HepG2 (cell line): ENCODE measurements around the gene VSIG10L. TPM values are rescaled to one million over a fixed set of nuclear protein-coding genes. Genes with fewer than 3 reads are reported as not detected.
A peak's percentile ranks its signal among the peaks of the same experiment; 100 is the strongest.

Experiments
- ARNT ChIP-seq: fragments of 450-650 bp; IDR thresholded peaks from 2 replicates; pipeline ENCODE4 v1.6.1; 2017
- MED1 ChIP-seq: sonication (generic); formaldehyde crosslinking; IDR thresholded peaks from 2 replicates; pipeline ENCODE4 v1.4.0; 2020; ENCODE audit warnings: missing genetic modification reagents
- MIER2 ChIP-seq: IDR thresholded peaks from 2 replicates; pipeline ENCODE4 v1.6.1; 2016; ENCODE audit warnings: missing biosample characterization, missing genetic modification reagents
- NFIC ChIP-seq: IDR thresholded peaks from 2 replicates; pipeline ENCODE4 v1.6.1; 2012; ENCODE audit warnings: mild to moderate bottlenecking, low read length, inconsistent platforms
- NKX3-1 ChIP-seq: sonication (generic); formaldehyde crosslinking; IDR thresholded peaks from 2 replicates; pipeline ENCODE4 v1.5.0; 2020; ENCODE audit warnings: missing genetic modification reagents
- RBFOX2 ChIP-seq: fragments of 200-400 bp; formaldehyde crosslinking; IDR thresholded peaks from 2 replicates; pipeline ENCODE4 v1.6.1; 2017; ENCODE audit warnings: low read depth, mild to moderate bottlenecking, low read length
- SRSF1 ChIP-seq: fragments of 200-400 bp; formaldehyde crosslinking; optimal IDR thresholded peaks from 2 replicates; pipeline ENCODE3; 2017; ENCODE audit warnings: mild to moderate bottlenecking, low read depth, low read length, moderate library complexity
- SRSF9 ChIP-seq: fragments of 200-400 bp; formaldehyde crosslinking; IDR thresholded peaks from 2 replicates; pipeline ENCODE4 v1.6.1; 2018; ENCODE audit warnings: borderline replicate concordance, mild to moderate bottlenecking, low read depth, low read length; ENCODE audit not compliant: insufficient read depth, poor library complexity, severe bottlenecking
- THYN1 ChIP-seq: sonication (generic); formaldehyde crosslinking; IDR thresholded peaks from 2 replicates; pipeline ENCODE4 v1.8.1; 2023; ENCODE audit warnings: low read depth, mild to moderate bottlenecking, moderate library complexity, missing genetic modification reagents, borderline replicate concordance
- ZFP36L2 ChIP-seq: sonication (generic); formaldehyde crosslinking; IDR thresholded peaks from 2 replicates; pipeline ENCODE4 v1.4.0; 2020; ENCODE audit warnings: missing genetic modification reagents
- ZNF230 ChIP-seq: sonication (generic); formaldehyde crosslinking; IDR thresholded peaks from 2 replicates; pipeline ENCODE4 v1.4.0; 2020; ENCODE audit warnings: mild to moderate bottlenecking, missing genetic modification reagents
- ZNF24 ChIP-seq: fragments of 450-650 bp; IDR thresholded peaks from 2 replicates; pipeline ENCODE4 v1.6.1; 2017; ENCODE audit warnings: antibody characterized with exemption, mild to moderate bottlenecking
- ZNF569 ChIP-seq: sonication (generic); formaldehyde crosslinking; IDR thresholded peaks from 2 replicates; pipeline ENCODE4 v1.5.0; 2020; ENCODE audit warnings: mild to moderate bottlenecking, missing genetic modification reagents, moderate library complexity, borderline replicate concordance
- polyA plus RNA-seq, 8 experiments: library from polyadenylated mRNA; depleted of rRNA in 3 of 8; stranded (reverse) in 7 of 8; unstranded in 1 of 8; fragments of >200 nt; fragmentation: Illumina TruSeq in 4 of 8; extraction: Trizol in 4 of 8; gene quantifications; 2 replicates each; pipeline versions ENCODE4 v1.2.1 to v1.2.3, GENCODE V29; 2011 to 2016; ENCODE audit warnings: low read depth in 4 of 8, missing spikeins in 1 of 8, mixed read lengths in 1 of 8; ENCODE audit not compliant: insufficient read depth in 1 of 8
- total RNA-seq, 5 experiments: library from RNA; depleted of rRNA; stranded (reverse); fragments of >200 nt; fragmentation: Illumina TruSeq; extraction: Trizol; gene quantifications; 2 replicates each; pipeline ENCODE4 v1.2.3, GENCODE V29; 2016; ENCODE audit warnings: low read depth in 1 of 5
- TF ChIP-seq, protein P1 (sequence below): sonication (generic); formaldehyde crosslinking; IDR thresholded peaks from 2 replicates; pipeline ENCODE4; 2020; ENCODE audit warnings: missing genetic modification reagents, mild to moderate bottlenecking, borderline replicate concordance
- TF ChIP-seq, protein P2 (sequence below): sonication (generic); formaldehyde crosslinking; IDR thresholded peaks from 2 replicates; pipeline ENCODE4 v1.4.0; 2020; ENCODE audit warnings: missing genetic modification reagents, low read depth, mild to moderate bottlenecking, borderline replicate concordance
- TF ChIP-seq, protein P3 (sequence below): IDR thresholded peaks from 2 replicates; pipeline ENCODE4 v1.6.1; 2016; ENCODE audit warnings: missing biosample characterization, missing genetic modification reagents, low read depth
- TF ChIP-seq, protein P4 (sequence below): sonication (generic); formaldehyde crosslinking; IDR thresholded peaks from 2 replicates; pipeline ENCODE4 v1.4.0; 2020; ENCODE audit warnings: missing genetic modification reagents
- TF ChIP-seq, protein P5 (sequence below): sonication (generic); formaldehyde crosslinking; IDR thresholded peaks from 2 replicates; pipeline ENCODE4 v1.4.0; 2020; ENCODE audit warnings: missing genetic modification reagents
- TF ChIP-seq, protein P6 (sequence below), 2 experiments: sonication (generic) in 1 of 2; formaldehyde crosslinking in 1 of 2; IDR thresholded peaks; 2 replicates each; pipeline versions ENCODE4 v1.4.0 to v1.6.1; 2018 to 2020; ENCODE audit warnings: missing genetic modification reagents in 2 of 2, borderline replicate concordance in 1 of 2, low read depth in 1 of 2, mild to moderate bottlenecking in 1 of 2, missing biosample characterization in 1 of 2

VSIG10L gene
- total and polyA plus RNA-seq, 2 of the 13 experiments (the other 11 are each of a cell fraction or from before 2014, with no cell fraction given), result 2.7 to 8.5 TPM

DNA sequence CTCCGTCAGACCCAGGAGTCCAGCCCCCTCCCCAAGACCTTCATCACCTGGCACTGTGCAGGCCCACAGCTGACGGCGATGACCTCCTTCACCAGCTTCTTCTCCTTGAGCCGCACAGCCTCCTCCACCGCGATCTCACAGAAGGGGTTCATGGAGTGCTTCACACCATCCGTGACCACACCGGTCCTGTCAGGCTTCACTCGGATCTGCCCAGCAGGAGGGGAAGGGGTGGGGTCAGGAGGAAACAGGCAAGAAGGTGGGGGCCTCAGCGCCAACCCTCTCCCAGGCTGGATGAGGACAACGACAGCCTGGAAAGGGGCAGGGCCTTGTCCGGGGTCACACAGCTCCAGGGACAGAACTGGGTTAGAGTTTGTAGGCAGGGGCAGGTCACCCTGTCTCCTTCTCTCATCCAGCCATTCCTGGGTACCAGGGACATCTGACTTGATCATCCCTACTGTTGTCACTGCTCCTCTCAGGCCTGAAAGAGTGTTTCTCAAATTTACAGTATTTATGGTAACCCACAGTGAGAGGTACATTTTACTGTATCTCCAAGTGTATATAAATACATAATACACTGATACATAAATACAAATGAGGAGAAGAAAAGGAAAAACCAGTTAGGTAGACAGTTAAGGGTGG, 12.3 kb upstream of the VSIG10L start (continued):
- TF ChIP-seq, protein P1, sequence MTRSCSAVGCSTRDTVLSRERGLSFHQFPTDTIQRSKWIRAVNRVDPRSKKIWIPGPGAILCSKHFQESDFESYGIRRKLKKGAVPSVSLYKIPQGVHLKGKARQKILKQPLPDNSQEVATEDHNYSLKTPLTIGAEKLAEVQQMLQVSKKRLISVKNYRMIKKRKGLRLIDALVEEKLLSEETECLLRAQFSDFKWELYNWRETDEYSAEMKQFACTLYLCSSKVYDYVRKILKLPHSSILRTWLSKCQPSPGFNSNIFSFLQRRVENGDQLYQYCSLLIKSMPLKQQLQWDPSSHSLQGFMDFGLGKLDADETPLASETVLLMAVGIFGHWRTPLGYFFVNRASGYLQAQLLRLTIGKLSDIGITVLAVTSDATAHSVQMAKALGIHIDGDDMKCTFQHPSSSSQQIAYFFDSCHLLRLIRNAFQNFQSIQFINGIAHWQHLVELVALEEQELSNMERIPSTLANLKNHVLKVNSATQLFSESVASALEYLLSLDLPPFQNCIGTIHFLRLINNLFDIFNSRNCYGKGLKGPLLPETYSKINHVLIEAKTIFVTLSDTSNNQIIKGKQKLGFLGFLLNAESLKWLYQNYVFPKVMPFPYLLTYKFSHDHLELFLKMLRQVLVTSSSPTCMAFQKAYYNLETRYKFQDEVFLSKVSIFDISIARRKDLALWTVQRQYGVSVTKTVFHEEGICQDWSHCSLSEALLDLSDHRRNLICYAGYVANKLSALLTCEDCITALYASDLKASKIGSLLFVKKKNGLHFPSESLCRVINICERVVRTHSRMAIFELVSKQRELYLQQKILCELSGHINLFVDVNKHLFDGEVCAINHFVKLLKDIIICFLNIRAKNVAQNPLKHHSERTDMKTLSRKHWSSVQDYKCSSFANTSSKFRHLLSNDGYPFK (CRISPR knock-in tag), result no peak
- TF ChIP-seq, protein P2, sequence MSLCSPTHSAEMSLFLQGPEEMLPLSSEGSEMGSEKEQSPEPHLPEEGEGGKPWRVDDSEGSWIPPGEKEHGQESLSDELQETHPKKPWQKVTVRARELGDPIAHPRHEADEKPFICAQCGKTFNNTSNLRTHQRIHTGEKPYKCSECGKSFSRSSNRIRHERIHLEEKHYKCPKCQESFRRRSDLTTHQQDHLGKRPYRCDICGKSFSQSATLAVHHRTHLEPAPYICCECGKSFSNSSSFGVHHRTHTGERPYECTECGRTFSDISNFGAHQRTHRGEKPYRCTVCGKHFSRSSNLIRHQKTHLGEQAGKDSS (CRISPR knock-in tag), result peak; percentile 25; the same call in 1 of the 2 replicates
- TF ChIP-seq ZNF24 (no peak), NFIC (no peak), NKX3-1 (CRISPR knock-in tag) (no peak), SRSF1 (no peak), ARNT (no peak), MED1 (CRISPR knock-in tag) (peak; percentile 74), ZNF230 (CRISPR knock-in tag) (no peak), MIER2 (no peak), THYN1 (CRISPR knock-in tag) (no peak), ZFP36L2 (CRISPR knock-in tag) (no peak), ZNF569 (CRISPR knock-in tag) (no peak), SRSF9 (no peak), RBFOX2 (peak; percentile 81)
- TF ChIP-seq, protein P3, sequence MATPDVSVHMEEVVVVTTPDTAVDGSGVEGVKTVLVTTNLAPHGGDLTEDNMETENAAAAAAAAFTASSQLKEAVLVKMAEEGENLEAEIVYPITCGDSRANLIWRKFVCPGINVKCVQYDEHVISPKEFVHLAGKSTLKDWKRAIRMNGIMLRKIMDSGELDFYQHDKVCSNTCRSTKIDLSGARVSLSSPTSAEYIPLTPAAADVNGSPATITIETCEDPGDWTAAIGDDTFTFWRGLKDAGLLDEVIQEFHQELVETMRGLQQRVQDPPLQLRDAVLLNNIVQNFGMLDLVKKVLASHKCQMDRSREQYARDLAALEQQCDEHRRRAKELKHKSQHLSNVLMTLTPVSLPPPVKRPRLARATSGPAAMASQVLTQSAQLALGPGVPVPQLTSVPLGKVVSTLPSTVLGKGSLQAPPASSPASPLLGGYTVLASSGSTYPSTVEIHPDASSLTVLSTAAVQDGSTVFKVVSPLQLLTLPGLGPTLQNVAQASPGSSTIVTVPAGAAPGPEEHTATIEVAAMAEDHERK (CRISPR knock-in tag), result no peak
- TF ChIP-seq, protein P4, sequence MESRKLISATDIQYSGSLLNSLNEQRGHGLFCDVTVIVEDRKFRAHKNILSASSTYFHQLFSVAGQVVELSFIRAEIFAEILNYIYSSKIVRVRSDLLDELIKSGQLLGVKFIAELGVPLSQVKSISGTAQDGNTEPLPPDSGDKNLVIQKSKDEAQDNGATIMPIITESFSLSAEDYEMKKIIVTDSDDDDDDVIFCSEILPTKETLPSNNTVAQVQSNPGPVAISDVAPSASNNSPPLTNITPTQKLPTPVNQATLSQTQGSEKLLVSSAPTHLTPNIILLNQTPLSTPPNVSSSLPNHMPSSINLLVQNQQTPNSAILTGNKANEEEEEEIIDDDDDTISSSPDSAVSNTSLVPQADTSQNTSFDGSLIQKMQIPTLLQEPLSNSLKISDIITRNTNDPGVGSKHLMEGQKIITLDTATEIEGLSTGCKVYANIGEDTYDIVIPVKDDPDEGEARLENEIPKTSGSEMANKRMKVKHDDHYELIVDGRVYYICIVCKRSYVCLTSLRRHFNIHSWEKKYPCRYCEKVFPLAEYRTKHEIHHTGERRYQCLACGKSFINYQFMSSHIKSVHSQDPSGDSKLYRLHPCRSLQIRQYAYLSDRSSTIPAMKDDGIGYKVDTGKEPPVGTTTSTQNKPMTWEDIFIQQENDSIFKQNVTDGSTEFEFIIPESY (CRISPR knock-in tag), result no peak
- TF ChIP-seq, protein P5, sequence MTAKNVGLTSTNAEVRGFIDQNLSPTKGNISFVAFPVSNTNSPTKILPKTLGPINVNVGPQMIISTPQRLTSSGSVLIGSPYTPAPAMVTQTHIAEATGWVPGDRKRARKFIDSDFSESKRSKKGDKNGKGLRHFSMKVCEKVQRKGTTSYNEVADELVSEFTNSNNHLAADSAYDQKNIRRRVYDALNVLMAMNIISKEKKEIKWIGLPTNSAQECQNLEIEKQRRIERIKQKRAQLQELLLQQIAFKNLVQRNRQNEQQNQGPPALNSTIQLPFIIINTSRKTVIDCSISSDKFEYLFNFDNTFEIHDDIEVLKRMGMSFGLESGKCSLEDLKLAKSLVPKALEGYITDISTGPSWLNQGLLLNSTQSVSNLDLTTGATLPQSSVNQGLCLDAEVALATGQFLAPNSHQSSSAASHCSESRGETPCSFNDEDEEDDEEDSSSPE (CRISPR knock-in tag), result no peak
- TF ChIP-seq, protein P6, sequence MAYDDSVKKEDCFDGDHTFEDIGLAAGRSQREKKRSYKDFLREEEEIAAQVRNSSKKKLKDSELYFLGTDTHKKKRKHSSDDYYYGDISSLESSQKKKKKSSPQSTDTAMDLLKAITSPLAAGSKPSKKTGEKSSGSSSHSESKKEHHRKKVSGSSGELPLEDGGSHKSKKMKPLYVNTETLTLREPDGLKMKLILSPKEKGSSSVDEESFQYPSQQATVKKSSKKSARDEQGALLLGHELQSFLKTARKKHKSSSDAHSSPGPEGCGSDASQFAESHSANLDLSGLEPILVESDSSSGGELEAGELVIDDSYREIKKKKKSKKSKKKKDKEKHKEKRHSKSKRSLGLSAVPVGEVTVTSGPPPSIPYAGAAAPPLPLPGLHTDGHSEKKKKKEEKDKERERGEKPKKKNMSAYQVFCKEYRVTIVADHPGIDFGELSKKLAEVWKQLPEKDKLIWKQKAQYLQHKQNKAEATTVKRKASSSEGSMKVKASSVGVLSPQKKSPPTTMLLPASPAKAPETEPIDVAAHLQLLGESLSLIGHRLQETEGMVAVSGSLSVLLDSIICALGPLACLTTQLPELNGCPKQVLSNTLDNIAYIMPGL (CRISPR knock-in tag; IDR thresholded peaks at IDR 0.05; ENCODE audit: borderline replicate concordance in 1 of 2, low read depth in 1 of 2), result peak; percentile 34 to 62; a peak in 2 of 4 replicates
